Measurements from ENCODE around the gene PCP4.

- TF ChIP-seq CTCF (conservative IDR thresholded peaks at IDR 0.05 in 1 of 2, IDR thresholded peaks at IDR 0.05 in 1 of 2; ENCODE audit: extremely low read depth in 1 of 2, insufficient read depth in 1 of 2, low read depth in 1 of 2, low read length in 2 of 2) (no peak), EZH2 (IDR thresholded peaks at IDR 0.05; ENCODE audit: borderline replicate concordance, low read length) (no peak)
Measured at GRCh38 chr21:39915881-39916280, 48.6 kb downstream of the PCP4 start.
